Left ventricle myocardium inferior (tissue), 1 donor: ENCODE data around the gene KIAA1755. TPM values are rescaled to one million over a fixed set of nuclear protein-coding genes. Genes with fewer than 3 reads are reported as not detected.

Experiments
- DNase-seq: peaks from one replicate; pipeline ENCODE4 v3.0.0-alpha.2; 2020
- H3K27ac ChIP-seq: fragments of 200-600 bp; replicated peaks from 2 replicates; pipeline ENCODE4 v1.8.0; 2021
- H3K27me3 ChIP-seq: fragments of 200-600 bp; 2 replicates; pipeline ENCODE4 v1.8.0; 2021; ENCODE audit warnings: low read depth
- H3K36me3 ChIP-seq: fragments of 200-600 bp; 2 replicates; pipeline ENCODE4 v1.8.0; 2021
- H3K4me1 ChIP-seq: fragments of 200-600 bp; 2 replicates; pipeline ENCODE4 v1.8.0; 2021
- H3K4me3 ChIP-seq: fragments of 200-600 bp; 2 replicates; pipeline ENCODE4 v1.8.0; 2021; ENCODE audit warnings: mild to moderate bottlenecking, moderate library complexity
- H3K9me3 ChIP-seq: fragments of 200-600 bp; replicated peaks from 2 replicates; pipeline ENCODE4 v1.8.0; 2021
- intact Hi-C: fragments of 100-400 bp; cut with micrococcal nuclease; formaldehyde crosslinking; loops from one replicate; pipeline ENCODE4 v1.11.0; 2022
- total RNA-seq: library from RNA; stranded (reverse); fragmentation: NEBNext Ultra II Directional; extraction: Animal tissue kit (Norgen Biotek cat#: 25700); gene quantifications from one replicate; pipeline ENCODE4 v1.2.1, GENCODE V29; 2021
- TF ChIP-seq, protein P1 (sequence below): fragments of 200-600 bp; IDR thresholded peaks from 2 replicates; pipeline ENCODE4 v1.8.0; 2021; ENCODE audit warnings: antibody characterized with exemption, mild to moderate bottlenecking, borderline replicate concordance
- donor health status: DM: no; HTN: yes; CAD: no; lungs with severe emphysema.

Gene KIAA1755
- total RNA-seq, 1 donor from 2014 or later: 7.1 TPM

DNA sequence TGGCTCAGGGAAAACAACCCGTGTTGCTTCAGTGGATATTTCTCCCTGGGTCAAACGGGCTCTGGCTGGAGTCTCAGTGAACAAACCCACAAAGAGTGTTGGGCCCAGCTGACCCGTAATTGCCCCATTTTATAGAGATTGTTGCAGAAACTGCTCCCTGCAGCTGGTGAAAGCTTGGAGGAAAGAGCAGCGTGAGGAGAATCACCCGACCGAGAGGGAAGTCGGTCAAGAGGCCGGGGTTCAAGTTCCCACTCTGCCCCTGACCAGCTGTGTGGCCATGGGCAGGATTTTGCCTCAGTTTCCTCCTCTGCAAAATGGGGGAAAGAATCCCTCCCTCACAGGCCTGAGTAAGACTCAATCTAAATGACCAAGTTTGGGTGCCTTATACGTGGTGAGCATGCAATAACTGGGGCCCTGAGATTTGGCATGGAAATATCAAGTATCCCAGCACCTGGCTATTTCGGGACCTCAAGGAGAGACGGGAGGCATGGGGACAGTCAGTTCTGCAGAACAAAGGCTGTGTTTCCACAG, 93.8 kb downstream of the KIAA1755 start:
- H3K4me1 ChIP-seq: peaks cover 61% of the 10 kb centered on the region
- H3K9me3 ChIP-seq: no peaks in the 10 kb centered on the region
- peak overlapping the region; percentile 15 for H3K27ac ChIP-seq
- intact Hi-C loops: loop anchor here (5.0 kb wide), 2 partner anchors 94 to 109 kb away; no protein-coding TSS in a partner anchor
- H3K4me3 ChIP-seq: no peak overlapping the region
- H3K36me3 ChIP-seq: no peaks in the 10 kb centered on the region
- no peak for DNase-seq
- TF ChIP-seq, protein P1, sequence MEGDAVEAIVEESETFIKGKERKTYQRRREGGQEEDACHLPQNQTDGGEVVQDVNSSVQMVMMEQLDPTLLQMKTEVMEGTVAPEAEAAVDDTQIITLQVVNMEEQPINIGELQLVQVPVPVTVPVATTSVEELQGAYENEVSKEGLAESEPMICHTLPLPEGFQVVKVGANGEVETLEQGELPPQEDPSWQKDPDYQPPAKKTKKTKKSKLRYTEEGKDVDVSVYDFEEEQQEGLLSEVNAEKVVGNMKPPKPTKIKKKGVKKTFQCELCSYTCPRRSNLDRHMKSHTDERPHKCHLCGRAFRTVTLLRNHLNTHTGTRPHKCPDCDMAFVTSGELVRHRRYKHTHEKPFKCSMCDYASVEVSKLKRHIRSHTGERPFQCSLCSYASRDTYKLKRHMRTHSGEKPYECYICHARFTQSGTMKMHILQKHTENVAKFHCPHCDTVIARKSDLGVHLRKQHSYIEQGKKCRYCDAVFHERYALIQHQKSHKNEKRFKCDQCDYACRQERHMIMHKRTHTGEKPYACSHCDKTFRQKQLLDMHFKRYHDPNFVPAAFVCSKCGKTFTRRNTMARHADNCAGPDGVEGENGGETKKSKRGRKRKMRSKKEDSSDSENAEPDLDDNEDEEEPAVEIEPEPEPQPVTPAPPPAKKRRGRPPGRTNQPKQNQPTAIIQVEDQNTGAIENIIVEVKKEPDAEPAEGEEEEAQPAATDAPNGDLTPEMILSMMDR: no peak
- no peaks in the 10 kb centered on the region for H3K27me3 ChIP-seq

DNA sequence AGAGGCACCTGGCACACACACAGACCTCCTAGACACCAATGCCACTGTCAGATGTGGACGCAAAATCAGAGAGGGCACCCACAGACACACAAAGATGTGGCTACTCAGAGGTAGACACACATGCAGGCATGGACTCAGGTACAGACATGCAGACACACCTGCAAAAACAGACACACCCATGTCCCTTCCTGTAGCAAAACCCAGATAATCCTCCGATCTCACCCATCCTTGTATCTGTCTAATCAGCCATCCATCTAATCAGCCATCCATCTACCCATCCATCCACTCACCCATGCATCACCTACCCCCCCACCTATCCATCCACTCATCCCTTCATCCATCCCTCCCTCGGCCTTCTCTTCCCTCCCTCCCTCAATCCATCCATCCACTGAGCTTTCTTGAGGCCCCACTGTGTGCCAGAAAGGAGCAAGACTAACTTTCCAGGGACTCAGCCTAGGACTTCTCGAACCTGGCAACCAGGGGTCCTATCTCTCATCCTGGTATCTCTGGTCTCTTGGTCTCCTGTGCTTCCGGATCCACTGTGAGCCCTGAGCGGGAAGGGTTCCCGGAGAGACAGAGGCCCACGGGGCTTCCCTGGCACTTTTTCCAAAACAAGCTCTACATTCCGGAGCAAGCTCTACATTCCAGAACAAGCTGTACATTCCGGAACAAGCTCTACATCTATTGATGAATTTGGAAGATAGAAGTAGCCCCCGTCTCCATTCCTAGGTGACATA, 94.4 kb downstream of the KIAA1755 start:
- no peak for DNase-seq
- H3K36me3 ChIP-seq: peaks cover 4% of the 10 kb centered on the region
- H3K9me3 ChIP-seq: no peaks in the 10 kb centered on the region
- TF ChIP-seq, protein P1: no peak
- intact Hi-C loops: loop anchor here (5.0 kb wide), 2 partner anchors 94 to 109 kb away; no protein-coding TSS in a partner anchor
- peaks cover 64% of the 10 kb centered on the region for H3K4me1 ChIP-seq
- peak overlapping the region; percentile 15 for H3K27ac ChIP-seq
- no peaks in the 10 kb centered on the region for H3K27me3 ChIP-seq
- H3K4me3 ChIP-seq: no peak overlapping the region

DNA sequence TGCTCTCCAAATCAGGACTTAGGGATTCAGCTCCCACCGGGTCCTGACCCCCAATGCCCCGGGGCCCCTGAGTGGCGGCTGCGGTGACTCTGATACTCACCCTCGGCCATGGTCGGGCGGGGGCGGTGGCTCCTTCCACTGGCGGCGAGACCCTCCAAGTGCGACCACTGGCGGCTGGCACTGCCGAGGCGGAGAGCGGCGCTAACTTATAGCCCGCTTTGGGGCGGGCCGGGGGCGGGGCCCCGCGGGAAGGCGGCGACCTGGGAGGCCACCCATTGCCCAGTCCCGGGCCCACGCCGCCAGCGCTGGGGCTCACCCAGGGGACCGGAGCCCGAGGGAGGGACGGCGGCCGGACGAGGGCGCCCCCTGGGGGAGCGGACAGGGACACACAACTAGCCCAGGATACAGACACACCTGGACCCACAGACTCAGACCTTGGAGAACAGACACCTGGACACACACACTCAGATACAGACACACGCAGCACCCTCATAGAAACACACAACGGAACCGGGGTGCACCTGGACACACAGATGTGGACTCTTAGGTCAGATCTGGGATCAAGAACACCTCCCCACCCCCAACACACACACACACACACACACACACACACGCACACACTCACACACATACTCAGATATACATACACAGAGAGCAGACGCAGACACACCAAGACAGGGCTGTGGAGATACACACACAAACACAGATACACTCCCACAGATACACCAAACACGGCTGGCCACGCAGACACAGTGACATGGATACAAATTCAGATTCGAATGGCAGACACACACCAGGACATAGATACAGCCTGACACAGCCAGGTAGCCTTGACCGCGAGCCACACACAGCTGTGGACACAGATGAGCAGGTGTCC, 95.2 kb downstream of the KIAA1755 start, which contains the start of gene TGM2:
TSS of gene TGM2 (minus strand) at position 182 of the 877 bp plus-strand sequence. CDS start at position 110, 72 bp downstream.
- Histone ChIP-seq H3K4me3 (peak within 1 kb of the TSS; percentile 81), H3K27me3 (no peaks in the 10 kb centered on the region), H3K36me3 (peaks cover 12% of the 10 kb centered on the region), H3K27ac (peak within 1 kb of the TSS; percentile 93), H3K9me3 (no peaks in the 10 kb centered on the region), H3K4me1 (peaks cover 66% of the 10 kb centered on the region)
- intact Hi-C loops: loop anchor here (5.0 kb wide), 2 partner anchors 93 to 108 kb away; no protein-coding TSS in a partner anchor
- DNase-seq: peak; percentile 86
- TF ChIP-seq, protein P1: peak; percentile 91

DNA sequence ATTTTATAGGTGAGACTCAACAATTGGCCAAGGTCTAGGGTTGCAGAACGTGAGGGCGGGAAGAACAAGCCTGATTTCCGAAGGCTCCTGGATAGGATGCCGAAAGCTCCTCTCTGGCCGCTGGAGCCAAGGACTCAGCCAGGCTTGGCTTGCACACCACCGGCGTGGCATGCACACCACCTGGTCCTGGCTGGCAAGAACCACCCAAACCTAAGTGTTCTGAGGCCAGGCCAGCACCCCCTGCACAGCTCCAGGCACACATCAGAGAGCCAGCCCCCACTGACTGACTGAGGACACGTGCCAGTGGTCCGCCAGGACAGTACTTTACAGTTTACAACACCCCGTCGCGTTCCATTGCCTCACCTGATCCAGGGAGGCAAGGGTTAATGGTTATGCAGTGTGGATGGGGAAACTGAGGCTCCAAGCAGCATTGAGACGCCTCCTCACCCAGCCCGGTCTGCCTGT, 95.9 kb downstream of the KIAA1755 start:
- Histone ChIP-seq H3K4me3 (peak overlapping the region; percentile 81), H3K9me3 (no peaks in the 10 kb centered on the region), H3K27me3 (no peaks in the 10 kb centered on the region), H3K4me1 (peaks cover 69% of the 10 kb centered on the region), H3K27ac (peak overlapping the region; percentile 93), H3K36me3 (peaks cover 19% of the 10 kb centered on the region)
- intact Hi-C loops: loop anchor here (5.0 kb wide), 2 partner anchors 92 to 107 kb away; no protein-coding TSS in a partner anchor
- TF ChIP-seq, protein P1: no peak
- no peak for DNase-seq

DNA sequence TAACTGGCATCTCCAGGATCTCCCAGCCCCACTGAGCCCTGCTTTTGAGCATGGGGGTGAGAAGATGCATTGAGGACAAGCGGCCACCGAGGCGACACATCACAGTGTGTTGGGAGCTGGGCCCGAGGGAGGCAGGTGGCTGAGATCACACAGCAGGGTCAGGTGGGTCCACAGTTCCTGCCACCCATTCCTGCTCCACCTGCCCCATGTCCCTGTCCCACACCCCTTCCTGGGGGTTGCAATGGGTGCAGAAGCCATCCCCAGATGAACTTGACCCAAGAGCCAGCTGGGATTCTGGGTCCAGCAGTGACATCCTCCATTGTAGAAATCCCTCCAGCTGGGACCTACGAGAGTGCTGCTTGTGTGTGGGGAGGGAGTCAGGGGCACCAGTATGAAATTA, 96.5 kb downstream of the KIAA1755 start:
- Histone ChIP-seq H3K27me3 (no peaks in the 10 kb centered on the region), H3K4me1 (peaks cover 75% of the 10 kb centered on the region), H3K36me3 (peaks cover 25% of the 10 kb centered on the region), H3K4me3 (peak overlapping the region; percentile 81), H3K9me3 (no peaks in the 10 kb centered on the region), H3K27ac (peak overlapping the region; percentile 93)
- intact Hi-C loops: no loop called here
- DNase-seq: no peak
- TF ChIP-seq, protein P1: no peak
